K562 (cell line): ENCODE data around the gene KDM2A. TPM values are rescaled to one million over a fixed set of nuclear protein-coding genes. Genes with fewer than 3 reads are reported as not detected.

Source experiments
- CHD4 ChIP-seq: fragments of 200-600 bp; sonication (generic); IDR thresholded peaks from 3 replicates; pipeline ENCODE4 v1.6.1; 2012; ENCODE audit warnings: low read depth, mild to moderate bottlenecking, mixed read lengths, low read length, inconsistent platforms; ENCODE audit not compliant: insufficient read depth, insufficient replicate concordance, poor library complexity, severe bottlenecking
- CXXC5 ChIP-seq: fragments of 250-450 bp; sonication (Bioruptor Pico); IDR thresholded peaks from 2 replicates; pipeline ENCODE4 v1.8.0; 2022; ENCODE audit warnings: inconsistent platforms, mild to moderate bottlenecking, moderate library complexity
- E2F3 ChIP-seq: fragments of 250-450 bp; sonication (Bioruptor Pico); IDR thresholded peaks from 2 replicates; pipeline ENCODE4 v1.4.0; 2020; ENCODE audit warnings: mild to moderate bottlenecking
- EP400 ChIP-seq: fragments of 450-650 bp; IDR thresholded peaks from 2 replicates; pipeline ENCODE4 v1.6.1; 2017; ENCODE audit warnings: antibody characterized with exemption, mild to moderate bottlenecking, moderate library complexity
- HMGXB4 ChIP-seq: sonication (generic); formaldehyde crosslinking; IDR thresholded peaks from 2 replicates; pipeline ENCODE4 v1.8.1; 2023; ENCODE audit warnings: mild to moderate bottlenecking, missing genetic modification reagents
- IRF2 ChIP-seq: sonication (generic); formaldehyde crosslinking; IDR thresholded peaks from 2 replicates; pipeline ENCODE4 v1.8.1; 2022; ENCODE audit warnings: mild to moderate bottlenecking, missing genetic modification reagents
- MCM2 ChIP-seq: fragments of 450-650 bp; IDR thresholded peaks from 2 replicates; pipeline ENCODE4 v1.6.1; 2017; ENCODE audit warnings: low read depth, mild to moderate bottlenecking
- NEUROD1 ChIP-seq: fragments of 150-350 bp; IDR thresholded peaks from 2 replicates; pipeline ENCODE4 v1.6.1; 2014; ENCODE audit warnings: borderline replicate concordance, low read length, low read depth; ENCODE audit not compliant: partially characterized antibody
- NFIX ChIP-seq: fragments of 250-450 bp; sonication (Bioruptor Pico); IDR thresholded peaks from 2 replicates; pipeline ENCODE4 v1.4.0; 2020; ENCODE audit warnings: low read depth, mild to moderate bottlenecking, moderate library complexity
- NR1H2 ChIP-seq: sonication (generic); formaldehyde crosslinking; IDR thresholded peaks from 2 replicates; pipeline ENCODE4 v1.4.0; 2020; ENCODE audit warnings: mild to moderate bottlenecking, missing genetic modification reagents
- RBM34 ChIP-seq: fragments of 200-400 bp; formaldehyde crosslinking; IDR thresholded peaks from 2 replicates; pipeline ENCODE4 v1.6.1; 2018; ENCODE audit warnings: low read length, borderline replicate concordance; ENCODE audit not compliant: insufficient read depth
- RFX5 ChIP-seq: IDR thresholded peaks from 2 replicates; pipeline ENCODE4 v1.6.1; 2011; ENCODE audit warnings: low read depth, mild to moderate bottlenecking, improper control_type of control experiment, low read length
- SMARCC2 ChIP-seq: fragments of 450-650 bp; IDR thresholded peaks from 2 replicates; pipeline ENCODE4 v1.6.1; 2017; ENCODE audit warnings: antibody characterized with exemption, moderate library complexity, mild to moderate bottlenecking, low read depth
- TAL1 ChIP-seq: fragments of 450-650 bp; IDR thresholded peaks from 2 replicates; pipeline ENCODE4 v1.6.1; 2016; ENCODE audit warnings: mild to moderate bottlenecking
- ZBTB1 ChIP-seq: sonication (generic); formaldehyde crosslinking; IDR thresholded peaks from 2 replicates; pipeline ENCODE4 v1.8.1; 2023; ENCODE audit warnings: missing genetic modification reagents, low read depth, mild to moderate bottlenecking, borderline replicate concordance
- ZBTB12 ChIP-seq: fragments of 250-450 bp; sonication (Bioruptor Pico); IDR thresholded peaks from 2 replicates; pipeline ENCODE4 v1.4.0; 2020
- ZFP1 ChIP-seq: fragments of 450-650 bp; formaldehyde crosslinking; IDR thresholded peaks from 2 replicates; pipeline ENCODE4 v1.4.0; 2020; ENCODE audit warnings: mild to moderate bottlenecking, mixed read lengths
- ZFX ChIP-seq: sonication (generic); formaldehyde crosslinking; IDR thresholded peaks from 2 replicates; pipeline ENCODE4 v1.8.0; 2022; ENCODE audit warnings: mild to moderate bottlenecking, missing genetic modification reagents, moderate library complexity
- ZNF140 ChIP-seq: fragments of 250-450 bp; sonication (Bioruptor Pico); IDR thresholded peaks from 2 replicates; pipeline ENCODE4 v1.8.0; 2021; ENCODE audit warnings: moderate library complexity, mild to moderate bottlenecking, inconsistent platforms
- ZNF311 ChIP-seq: fragments of 250-450 bp; sonication (Bioruptor Pico); IDR thresholded peaks from 2 replicates; pipeline ENCODE4 v1.4.0; 2020; ENCODE audit warnings: mild to moderate bottlenecking, moderate library complexity
- polyA plus RNA-seq, 8 experiments: library from polyadenylated mRNA; depleted of rRNA in 4 of 8; stranded (reverse) in 5 of 8; unstranded in 3 of 8; fragments of >200 nt; fragmentation: Nextera tagmentation in 2 of 8; fragmentation: Illumina TruSeq in 1 of 8; extraction: Ambion mirVana in 2 of 8; extraction: Trizol in 1 of 8; gene quantifications; 2 replicates each; pipeline versions ENCODE4 v1.2.1 to v1.2.3, GENCODE V29; 2011 to 2014; ENCODE audit warnings: inconsistent platforms in 1 of 8, missing spikeins in 1 of 8
- total RNA-seq, 7 experiments: library from RNA; depleted of rRNA in 6 of 7; stranded (reverse); fragments of >200 nt in 6 of 7; fragmentation: Illumina TruSeq in 2 of 7; extraction: Trizol in 2 of 7; gene quantifications; 2 replicates each; pipeline versions ENCODE4 v1.2.1 to v1.2.3, GENCODE V29; 2011 to 2021; ENCODE audit warnings: low replicate concordance in 1 of 7
- TF ChIP-seq, protein P1 (sequence below), 2 experiments: fragments of 450-650 bp in 1 of 2; sonication (generic) in 1 of 2; formaldehyde crosslinking; conservative IDR thresholded peaks; 2 replicates each; pipeline versions ENCODE4 v1.4.0 to v1.8.1; 2020 to 2022; ENCODE audit warnings: mild to moderate bottlenecking in 1 of 2, missing genetic modification reagents in 1 of 2
- TF ChIP-seq, protein P2 (sequence below): sonication (generic); formaldehyde crosslinking; IDR thresholded peaks from 2 replicates; pipeline ENCODE4 v1.8.0; 2022; ENCODE audit warnings: missing genetic modification reagents, mild to moderate bottlenecking, borderline replicate concordance

The KDM2A gene
- total and polyA plus RNA-seq, 9 of the 15 experiments (the other 6 are each of a cell fraction or from before 2014, with no cell fraction given) = 5.0 to 39.3 (median 21.3) TPM

DNA sequence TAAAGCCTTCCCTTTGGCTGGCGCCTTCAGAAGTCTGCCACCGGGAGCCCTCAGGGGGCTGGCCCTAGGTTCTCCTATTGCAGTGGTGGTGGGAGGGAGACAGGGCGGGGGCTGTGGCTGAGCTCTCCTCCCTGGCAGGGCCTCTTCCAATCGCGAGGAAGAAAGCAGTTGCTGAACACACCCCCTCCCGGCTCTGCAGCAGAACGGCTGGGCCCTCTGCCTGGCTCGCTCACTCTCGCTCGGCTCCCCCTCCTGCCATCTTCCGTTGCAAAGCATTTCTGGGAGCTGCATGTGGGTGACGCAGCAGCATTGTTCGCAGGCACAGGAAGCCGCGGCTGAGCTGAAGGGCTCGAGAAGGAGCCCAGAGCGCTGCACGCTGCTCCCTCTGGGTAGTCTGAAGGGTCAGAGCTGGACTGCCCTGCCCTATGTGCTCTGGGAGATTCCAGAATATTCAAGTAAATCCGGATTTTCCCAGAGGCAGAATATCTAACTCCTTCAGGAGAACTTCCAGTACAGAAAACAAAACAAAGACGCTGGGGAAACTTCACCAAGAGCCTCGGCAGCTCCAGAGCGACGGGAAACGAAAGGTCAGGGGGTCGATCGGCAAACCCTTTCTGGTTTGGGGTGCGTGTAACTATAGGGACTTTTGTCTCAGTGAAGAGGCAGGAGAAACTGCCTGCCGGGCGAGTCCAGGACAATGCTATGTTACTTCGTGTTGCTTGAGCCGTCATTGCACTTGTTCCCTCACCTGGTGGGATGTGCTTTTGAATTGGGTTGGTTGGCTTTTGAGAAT lies 120.9 kb downstream of the KDM2A start (continued):
- TF ChIP-seq, protein P1, sequence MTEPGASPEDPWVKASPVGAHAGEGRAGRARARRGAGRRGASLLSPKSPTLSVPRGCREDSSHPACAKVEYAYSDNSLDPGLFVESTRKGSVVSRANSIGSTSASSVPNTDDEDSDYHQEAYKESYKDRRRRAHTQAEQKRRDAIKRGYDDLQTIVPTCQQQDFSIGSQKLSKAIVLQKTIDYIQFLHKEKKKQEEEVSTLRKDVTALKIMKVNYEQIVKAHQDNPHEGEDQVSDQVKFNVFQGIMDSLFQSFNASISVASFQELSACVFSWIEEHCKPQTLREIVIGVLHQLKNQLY (CRISPR knock-in tag; conservative IDR thresholded peaks at IDR 0.05) = 0 out of 4 replicates have a peak, but pooled peaks of 1 of the 2 experiments have one; percentile 36
- TF ChIP-seq EP400 (peak; percentile 94), IRF2 (no peak), NEUROD1 (peak; percentile 63), ZBTB1 (CRISPR knock-in tag) (peak; percentile 51; the same call in 1 of the 2 replicates), HMGXB4 (CRISPR knock-in tag) (no peak), ZNF311 (CRISPR knock-in tag) (no peak), CXXC5 (CRISPR knock-in tag) (no peak; the same call in 1 of the 2 replicates), E2F3 (CRISPR knock-in tag) (no peak), ZFX (peak; percentile 69), SMARCC2 (no peak), CHD4 (no peak), NFIX (CRISPR knock-in tag) (no peak), TAL1 (0 out of 2 replicates have a peak, but pooled peaks have one; percentile 2), MCM2 (no peak), RBM34 (no peak), NR1H2 (no peak), ZFP1 (CRISPR knock-in tag) (no peak), ZNF140 (CRISPR knock-in tag) (no peak), RFX5 (no peak), ZBTB12 (CRISPR knock-in tag) (no peak)
- TF ChIP-seq, protein P2, sequence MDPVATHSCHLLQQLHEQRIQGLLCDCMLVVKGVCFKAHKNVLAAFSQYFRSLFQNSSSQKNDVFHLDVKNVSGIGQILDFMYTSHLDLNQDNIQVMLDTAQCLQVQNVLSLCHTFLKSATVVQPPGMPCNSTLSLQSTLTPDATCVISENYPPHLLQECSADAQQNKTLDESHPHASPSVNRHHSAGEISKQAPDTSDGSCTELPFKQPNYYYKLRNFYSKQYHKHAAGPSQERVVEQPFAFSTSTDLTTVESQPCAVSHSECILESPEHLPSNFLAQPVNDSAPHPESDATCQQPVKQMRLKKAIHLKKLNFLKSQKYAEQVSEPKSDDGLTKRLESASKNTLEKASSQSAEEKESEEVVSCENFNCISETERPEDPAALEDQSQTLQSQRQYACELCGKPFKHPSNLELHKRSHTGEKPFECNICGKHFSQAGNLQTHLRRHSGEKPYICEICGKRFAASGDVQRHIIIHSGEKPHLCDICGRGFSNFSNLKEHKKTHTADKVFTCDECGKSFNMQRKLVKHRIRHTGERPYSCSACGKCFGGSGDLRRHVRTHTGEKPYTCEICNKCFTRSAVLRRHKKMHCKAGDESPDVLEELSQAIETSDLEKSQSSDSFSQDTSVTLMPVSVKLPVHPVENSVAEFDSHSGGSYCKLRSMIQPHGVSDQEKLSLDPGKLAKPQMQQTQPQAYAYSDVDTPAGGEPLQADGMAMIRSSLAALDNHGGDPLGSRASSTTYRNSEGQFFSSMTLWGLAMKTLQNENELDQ (CRISPR knock-in tag) = no peak
